NT2/D1 (cell line): ENCODE results near the gene DYRK1B.

Experiments used
- DNase-seq: peaks from one replicate; pipeline ENCODE4 v3.0.0-alpha.2; 2011; ENCODE audit warnings: low read depth, low spot score
- H3K27me3 ChIP-seq: 2 replicates; pipeline ENCODE4 v1.6.0; 2011; ENCODE audit warnings: mild to moderate bottlenecking; ENCODE audit not compliant: insufficient read length, insufficient read depth
- H3K36me3 ChIP-seq: 2 replicates; pipeline ENCODE4 v1.6.1; 2011; ENCODE audit warnings: mild to moderate bottlenecking, low read length, mixed read lengths; ENCODE audit not compliant: insufficient read depth, insufficient read length
- H3K4me1 ChIP-seq: 2 replicates; pipeline ENCODE4 v1.5.1; 2011; ENCODE audit not compliant: insufficient read depth, insufficient read length
- H3K4me3 ChIP-seq: 2 replicates; pipeline ENCODE4 v1.5.1; 2011; ENCODE audit warnings: low read depth; ENCODE audit not compliant: insufficient read length
- H3K9ac ChIP-seq: 2 replicates; pipeline ENCODE4 v1.6.0; 2011; ENCODE audit warnings: low read depth; ENCODE audit not compliant: insufficient read length
- H3K9me3 ChIP-seq: 2 replicates; pipeline ENCODE4 v1.5.1; 2011; ENCODE audit warnings: mild to moderate bottlenecking, low read length; ENCODE audit not compliant: insufficient read depth
- SUZ12 ChIP-seq: IDR thresholded peaks from 2 replicates; pipeline ENCODE4 v1.6.1; 2011; ENCODE audit not compliant: insufficient read length, insufficient read depth; ENCODE audit errors: extremely low read depth
- YY1 ChIP-seq: IDR thresholded peaks from 2 replicates; pipeline ENCODE4 v1.6.1; 2011; ENCODE audit not compliant: insufficient read length, insufficient read depth
- ZNF274 ChIP-seq: IDR thresholded peaks from 2 replicates; pipeline ENCODE4 v1.6.1; 2011; ENCODE audit warnings: mild to moderate bottlenecking, low read depth, low read length

The DYRK1B gene

DNA sequence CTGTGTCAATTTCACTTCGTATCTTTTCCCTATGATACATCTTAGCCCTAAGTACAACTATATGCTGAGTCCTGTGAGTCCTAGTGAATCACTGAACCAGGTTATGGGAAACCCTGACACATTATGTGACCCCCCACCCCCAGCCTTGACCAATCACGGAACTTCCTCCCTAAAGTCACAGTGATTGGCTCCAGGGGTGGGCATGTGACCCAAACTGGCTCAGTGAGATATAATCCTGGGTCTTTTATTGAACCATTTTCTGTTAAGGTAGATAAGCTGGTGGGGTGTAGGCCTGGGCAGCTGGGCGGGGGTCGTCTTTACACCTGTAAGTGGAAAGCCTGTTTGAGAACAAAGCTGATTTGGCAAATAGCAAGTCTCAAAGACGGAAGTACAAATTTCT is 32.0 kb upstream of the DYRK1B start:
- no peak overlapping the region for H3K4me3 ChIP-seq
- H3K9me3 ChIP-seq = no peaks in the 10 kb centered on the region
- peaks cover 4% of the 10 kb centered on the region for H3K4me1 ChIP-seq
- H3K9ac ChIP-seq = no peak overlapping the region
- no peak for TF ChIP-seq SUZ12
- no peak for TF ChIP-seq ZNF274
- TF ChIP-seq YY1 = no peak
- DNase-seq = no peak
- H3K36me3 ChIP-seq = no peaks in the 10 kb centered on the region
- no peaks in the 10 kb centered on the region for H3K27me3 ChIP-seq

DNA sequence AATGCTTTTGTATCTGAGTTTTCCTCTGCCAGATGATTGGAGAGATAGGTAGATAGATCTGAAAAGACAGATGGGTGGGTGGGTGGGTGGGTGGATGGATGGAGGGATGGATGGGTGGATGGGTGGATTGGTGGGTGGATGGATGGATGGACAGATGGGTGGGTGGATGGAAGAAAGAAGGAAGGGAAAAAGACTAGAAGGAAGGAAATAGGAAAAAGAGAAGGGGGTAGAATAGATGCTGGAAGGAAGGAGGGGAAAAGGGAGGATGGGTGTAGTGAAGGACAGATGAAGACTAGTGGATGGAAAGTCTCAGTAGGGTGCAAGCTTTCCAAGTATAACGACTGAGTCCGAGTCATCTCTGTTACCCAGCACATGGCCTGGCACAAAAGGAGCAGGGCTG is 31.2 kb upstream of the DYRK1B start:
- no peak overlapping the region for H3K4me3 ChIP-seq
- no peaks in the 10 kb centered on the region for H3K9me3 ChIP-seq
- DNase-seq = no peak
- H3K36me3 ChIP-seq = no peaks in the 10 kb centered on the region
- peaks cover 2% of the 10 kb centered on the region for H3K4me1 ChIP-seq
- TF ChIP-seq ZNF274 (no peak), SUZ12 (no peak), YY1 (no peak)
- no peaks in the 10 kb centered on the region for H3K27me3 ChIP-seq
- no peak overlapping the region for H3K9ac ChIP-seq

DNA sequence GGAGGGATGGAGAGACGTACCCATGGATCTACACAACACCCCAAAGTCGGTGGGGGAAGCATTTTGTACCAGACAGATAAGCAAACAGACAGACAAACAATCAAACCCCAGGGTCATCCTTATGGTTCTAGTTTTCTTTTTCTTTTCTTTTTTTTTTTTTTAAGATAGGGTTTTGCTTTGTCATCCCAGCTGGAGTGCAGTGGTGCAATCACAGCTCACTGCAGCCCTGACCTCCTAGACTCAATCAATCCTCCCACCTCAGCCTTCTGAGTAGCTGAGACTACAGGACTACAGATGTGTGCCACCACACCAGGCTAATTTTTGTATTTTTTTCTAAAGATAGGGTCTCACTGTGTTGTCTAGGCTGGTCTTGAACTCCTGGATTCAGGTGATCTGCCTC is 30.2 kb upstream of the DYRK1B start:
- Histone ChIP-seq H3K4me3 (no peak overlapping the region), H3K9ac (no peak overlapping the region), H3K4me1 (no peaks in the 10 kb centered on the region), H3K9me3 (no peaks in the 10 kb centered on the region), H3K36me3 (no peaks in the 10 kb centered on the region), H3K27me3 (no peaks in the 10 kb centered on the region)
- no peak for DNase-seq
- TF ChIP-seq YY1 = no peak
- no peak for TF ChIP-seq ZNF274
- TF ChIP-seq SUZ12 = no peak

DNA sequence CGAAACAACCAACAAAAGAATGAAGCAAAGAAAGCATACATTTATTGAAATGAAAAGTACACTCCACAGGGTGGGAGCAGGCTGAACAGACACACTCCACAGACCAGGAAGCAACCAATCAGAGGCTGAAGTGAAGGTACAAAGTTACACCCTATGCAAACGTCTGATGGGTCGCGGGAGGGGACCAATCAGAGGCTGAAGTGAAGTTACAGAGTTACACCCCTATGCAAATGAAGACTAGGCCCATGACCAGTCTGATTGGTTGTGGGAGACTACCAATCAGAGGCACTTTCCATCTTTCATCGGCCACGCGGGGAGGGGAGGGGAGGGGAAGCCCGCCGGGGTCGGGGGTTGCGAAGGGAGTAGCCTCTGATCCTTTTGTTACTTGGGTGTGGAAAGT is 24.6 kb upstream of the DYRK1B start:
- TF ChIP-seq ZNF274 = no peak
- no peak for TF ChIP-seq SUZ12
- no peak for TF ChIP-seq YY1
- Histone ChIP-seq H3K27me3 (no peaks in the 10 kb centered on the region), H3K9me3 (no peaks in the 10 kb centered on the region; the same call in 1 of the 2 replicates), H3K4me1 (no peaks in the 10 kb centered on the region), H3K4me3 (no peak overlapping the region), H3K9ac (no peak overlapping the region), H3K36me3 (no peaks in the 10 kb centered on the region)
- no peak for DNase-seq

DNA sequence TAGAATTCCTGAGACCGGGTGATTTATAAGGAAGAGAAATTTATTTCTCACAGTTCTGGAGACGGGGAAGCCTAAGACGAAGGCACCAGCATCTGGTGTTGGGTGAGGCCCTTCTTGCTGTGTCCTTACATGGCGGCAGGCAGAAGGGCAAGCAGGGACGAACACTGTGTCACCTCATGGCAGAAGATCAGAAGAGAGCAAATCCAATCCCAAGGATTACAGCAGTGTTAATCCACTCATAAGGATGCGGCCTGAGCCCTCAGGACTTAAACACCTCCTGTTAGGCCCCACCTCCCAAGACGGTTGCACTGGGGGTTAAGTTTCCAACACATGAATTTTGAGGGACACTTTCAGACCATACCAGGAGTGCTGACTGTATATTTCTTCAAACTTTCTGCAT is 18.9 kb upstream of the DYRK1B start:
- no peak overlapping the region for H3K9ac ChIP-seq
- TF ChIP-seq ZNF274 (no peak), YY1 (no peak), SUZ12 (no peak)

DNA sequence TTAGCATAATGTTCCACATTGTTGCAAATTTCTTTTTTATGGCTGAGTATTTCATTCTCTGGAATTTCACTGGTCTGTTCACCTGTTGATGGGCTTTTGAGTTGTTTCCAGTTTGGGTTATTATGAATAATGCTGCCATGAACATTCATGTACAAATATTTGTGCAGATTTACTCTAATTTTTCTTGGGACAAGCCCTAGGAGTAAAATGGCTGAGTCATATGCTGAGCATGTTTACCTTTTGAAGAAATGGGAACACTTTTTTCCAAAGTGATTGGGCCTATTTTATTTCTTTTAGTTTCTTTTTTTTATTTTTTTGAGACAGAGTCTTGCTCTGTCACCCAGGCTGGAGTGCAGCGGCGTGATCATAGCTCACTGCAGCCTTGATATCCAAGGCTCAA is 16.9 kb upstream of the DYRK1B start:
- H3K9ac ChIP-seq = no peak overlapping the region
- no peak for TF ChIP-seq ZNF274
- TF ChIP-seq SUZ12 = no peak
- no peak for TF ChIP-seq YY1
- no peaks in the 10 kb centered on the region for H3K9me3 ChIP-seq
- no peaks in the 10 kb centered on the region for H3K36me3 ChIP-seq
- H3K4me3 ChIP-seq = no peak overlapping the region
- peaks cover 2% of the 10 kb centered on the region for H3K4me1 ChIP-seq
- H3K27me3 ChIP-seq = no peaks in the 10 kb centered on the region
- DNase-seq = no peak

More for the DNA sequence above, 18.9 kb upstream of the DYRK1B start:
- H3K4me1 ChIP-seq = no peaks in the 10 kb centered on the region
- no peaks in the 10 kb centered on the region for H3K9me3 ChIP-seq
- no peak overlapping the region for H3K4me3 ChIP-seq
- H3K36me3 ChIP-seq = no peaks in the 10 kb centered on the region
- H3K27me3 ChIP-seq = no peaks in the 10 kb centered on the region
- DNase-seq = no peak

DNA sequence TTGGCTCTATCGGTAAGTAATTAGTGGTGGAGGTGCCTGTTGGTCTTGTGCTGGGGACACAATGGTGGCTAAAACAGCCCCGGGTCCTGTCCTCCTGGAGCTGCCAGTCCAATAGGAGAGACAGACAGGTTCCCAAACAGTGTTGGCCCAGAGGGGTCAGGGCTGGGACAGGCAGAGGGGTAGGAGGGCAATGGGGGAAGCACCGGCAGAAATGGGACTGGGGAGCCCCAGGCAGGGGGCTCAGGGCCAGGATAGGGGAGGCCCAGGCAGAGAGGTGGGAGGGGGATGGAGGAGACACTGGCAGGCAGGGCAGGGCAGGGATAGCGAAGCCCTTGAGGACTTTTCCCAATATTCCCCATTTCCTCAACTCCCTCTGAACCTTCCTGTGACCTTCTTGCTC is 14.4 kb upstream of the DYRK1B start:
- Histone ChIP-seq H3K9me3 (no peaks in the 10 kb centered on the region), H3K36me3 (no peaks in the 10 kb centered on the region), H3K27me3 (no peaks in the 10 kb centered on the region), H3K4me1 (peaks cover 2% of the 10 kb centered on the region), H3K4me3 (no peak overlapping the region), H3K9ac (no peak overlapping the region)
- no peak for DNase-seq
- TF ChIP-seq YY1 = no peak
- no peak for TF ChIP-seq ZNF274
- TF ChIP-seq SUZ12 = no peak

DNA sequence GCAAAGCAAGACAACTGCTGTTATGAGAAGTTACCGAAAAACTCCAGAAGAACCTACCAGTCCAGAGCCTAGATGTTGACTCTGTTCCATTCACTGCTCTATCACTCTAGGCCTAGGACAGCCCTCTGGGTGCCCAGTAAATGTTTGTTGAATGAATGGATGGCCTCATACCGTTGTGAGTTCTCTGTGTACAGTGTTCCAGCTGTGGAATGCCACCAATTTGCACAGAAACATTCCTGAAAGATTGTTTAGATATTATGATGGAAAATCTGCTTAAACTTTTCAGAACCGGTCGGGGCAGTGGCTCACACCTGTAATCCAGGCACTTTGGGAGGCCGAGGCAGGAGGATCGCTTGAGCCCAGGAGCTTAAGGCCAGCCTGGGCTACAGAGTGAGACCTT is 13.6 kb upstream of the DYRK1B start:
- H3K9ac ChIP-seq = no peak overlapping the region
- no peak overlapping the region for H3K4me3 ChIP-seq
- no peaks in the 10 kb centered on the region for H3K27me3 ChIP-seq
- TF ChIP-seq SUZ12 (no peak), ZNF274 (no peak), YY1 (no peak)
- H3K9me3 ChIP-seq = no peaks in the 10 kb centered on the region
- peaks cover 3% of the 10 kb centered on the region for H3K36me3 ChIP-seq
- H3K4me1 ChIP-seq = peaks cover 2% of the 10 kb centered on the region
- no peak for DNase-seq
